Activated CD8-positive, alpha-beta memory T cell treated with anti-CD3 and anti-CD28 coated beads for 4 hours (primary cell): ENCODE results near the gene GHDC.
A peak's percentile ranks its signal among the peaks of the same experiment; 100 is the strongest.
"Not testable (repeated sequence)": the region's sequence is repeated elsewhere in the genome, so short reads cannot be mapped to it uniquely, and the experiment has no call there.

ENCODE experiments used
- DNase-seq, 2 donors: peaks; one replicate each; pipeline ENCODE4 v3.0.0-alpha.2; 2020; ENCODE audit warnings: low read depth in 2 of 2

Gene GHDC, protein sequence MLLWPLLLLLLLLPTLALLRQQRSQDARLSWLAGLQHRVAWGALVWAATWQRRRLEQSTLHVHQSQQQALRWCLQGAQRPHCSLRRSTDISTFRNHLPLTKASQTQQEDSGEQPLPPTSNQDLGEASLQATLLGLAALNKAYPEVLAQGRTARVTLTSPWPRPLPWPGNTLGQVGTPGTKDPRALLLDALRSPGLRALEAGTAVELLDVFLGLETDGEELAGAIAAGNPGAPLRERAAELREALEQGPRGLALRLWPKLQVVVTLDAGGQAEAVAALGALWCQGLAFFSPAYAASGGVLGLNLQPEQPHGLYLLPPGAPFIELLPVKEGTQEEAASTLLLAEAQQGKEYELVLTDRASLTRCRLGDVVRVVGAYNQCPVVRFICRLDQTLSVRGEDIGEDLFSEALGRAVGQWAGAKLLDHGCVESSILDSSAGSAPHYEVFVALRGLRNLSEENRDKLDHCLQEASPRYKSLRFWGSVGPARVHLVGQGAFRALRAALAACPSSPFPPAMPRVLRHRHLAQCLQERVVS

DNA sequence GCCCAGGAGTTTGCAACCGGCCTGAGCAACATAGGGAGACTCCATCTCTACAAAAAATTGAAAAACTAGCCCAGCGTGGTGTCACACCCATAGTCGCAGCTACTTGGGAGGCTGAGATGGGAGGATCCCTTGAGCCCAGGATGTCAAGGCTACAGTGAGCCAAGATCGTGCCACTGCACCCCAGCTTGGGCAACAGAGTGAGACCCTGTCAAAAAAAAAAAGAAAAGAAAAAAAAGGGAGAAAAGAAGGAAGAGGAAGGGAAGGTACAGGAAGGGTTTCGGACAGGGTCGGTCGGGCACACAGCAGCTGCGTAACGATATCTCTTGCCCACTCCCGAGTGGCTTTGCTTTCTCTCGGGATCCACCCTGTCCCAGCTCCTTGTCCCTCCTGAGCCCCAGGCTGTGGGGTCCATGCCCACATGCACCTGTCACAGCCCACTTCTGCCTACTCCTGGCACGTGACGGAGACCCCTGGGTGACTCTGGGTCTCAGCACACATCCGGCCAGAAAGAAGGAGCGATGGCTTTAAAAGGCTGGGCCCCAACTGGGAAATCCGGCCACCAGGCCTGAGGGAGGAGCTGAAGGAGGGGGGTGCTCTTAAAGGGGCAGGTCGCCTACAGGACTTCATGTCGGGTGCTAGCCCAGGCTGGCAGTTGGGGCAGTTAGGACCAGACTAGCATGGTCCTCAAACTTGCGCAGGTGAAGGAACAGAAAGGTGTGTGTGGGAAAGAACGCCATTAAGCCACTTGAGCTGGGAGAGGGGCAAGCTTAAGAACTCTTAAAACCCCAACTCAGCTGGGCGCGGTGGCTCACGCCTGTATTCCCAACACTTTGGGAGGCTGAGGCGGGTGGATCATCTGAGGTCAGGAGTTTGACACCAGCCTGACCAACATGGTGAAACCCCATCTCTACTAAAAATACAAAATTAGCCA is at the start of gene GHDC:
Gene GHDC, minus strand, starts transcription at position 526 of the 931 bp plus-strand sequence. CDS start 913 bp downstream, outside the sequence.
- peak; percentile 64 to 72 for DNase-seq

DNA sequence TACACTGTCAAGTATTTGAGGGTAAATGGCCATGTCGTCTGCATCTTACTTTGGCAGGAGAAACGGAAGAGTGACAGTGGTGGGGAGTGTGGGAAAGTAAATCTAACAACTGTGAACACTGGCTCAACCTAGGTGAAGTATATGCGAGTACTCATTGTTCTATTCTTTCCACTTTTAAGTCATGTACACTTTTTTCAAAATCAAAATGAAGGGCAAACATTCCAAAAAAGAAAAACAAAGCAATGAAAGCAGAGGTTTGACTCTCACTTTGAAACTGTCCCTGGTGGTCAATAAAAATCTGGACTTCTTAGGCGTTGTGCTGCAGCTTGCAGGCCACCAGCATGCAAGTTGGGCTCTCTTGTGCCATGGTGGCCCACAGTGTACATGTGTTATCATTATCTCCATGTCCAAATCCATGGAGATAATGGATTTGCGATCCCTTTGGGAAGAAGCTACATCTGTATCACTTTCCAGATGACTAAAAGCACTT is 49.2 kb upstream of the GHDC start:
- no peak for DNase-seq

DNA sequence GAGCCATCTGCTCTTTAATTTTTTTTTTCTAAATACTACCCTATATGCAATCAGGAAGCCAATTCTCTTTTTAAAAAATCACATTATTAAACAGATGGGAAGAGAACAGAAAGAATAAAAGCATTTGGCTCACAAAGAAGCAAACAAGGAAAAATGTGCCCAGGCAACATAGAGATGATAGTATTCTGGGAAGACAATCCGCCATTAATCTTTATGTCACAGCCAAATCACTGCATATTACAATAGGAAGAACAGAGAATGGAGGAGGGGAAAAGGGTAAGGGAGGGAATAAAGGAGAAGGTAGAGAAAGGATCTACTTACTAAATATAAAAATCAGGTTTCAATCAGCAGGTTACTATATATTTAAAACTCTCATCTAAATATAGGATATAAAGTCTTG is 47.6 kb upstream of the GHDC start:
- DNase-seq = no peak

DNA sequence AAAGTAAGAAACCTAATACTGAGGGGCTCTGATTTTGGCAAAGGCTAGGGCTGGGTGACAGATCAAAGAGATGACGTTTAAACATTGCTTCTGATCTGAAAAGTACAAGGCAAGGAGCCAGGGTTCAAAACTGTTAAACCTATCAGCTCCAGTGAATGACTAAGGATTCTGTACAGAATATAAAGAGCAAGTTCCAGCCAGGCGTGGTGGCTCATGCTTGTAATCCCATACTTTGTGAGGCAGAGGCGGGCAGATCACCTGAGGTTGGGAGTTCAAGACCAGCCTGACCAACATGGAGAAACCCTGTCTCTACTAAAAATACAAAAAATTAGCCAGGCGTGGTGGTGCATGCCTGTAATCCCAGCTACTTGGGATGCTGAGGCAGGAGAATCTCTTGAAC is 46.6 kb upstream of the GHDC start:
- not testable (repeated sequence) for DNase-seq

DNA sequence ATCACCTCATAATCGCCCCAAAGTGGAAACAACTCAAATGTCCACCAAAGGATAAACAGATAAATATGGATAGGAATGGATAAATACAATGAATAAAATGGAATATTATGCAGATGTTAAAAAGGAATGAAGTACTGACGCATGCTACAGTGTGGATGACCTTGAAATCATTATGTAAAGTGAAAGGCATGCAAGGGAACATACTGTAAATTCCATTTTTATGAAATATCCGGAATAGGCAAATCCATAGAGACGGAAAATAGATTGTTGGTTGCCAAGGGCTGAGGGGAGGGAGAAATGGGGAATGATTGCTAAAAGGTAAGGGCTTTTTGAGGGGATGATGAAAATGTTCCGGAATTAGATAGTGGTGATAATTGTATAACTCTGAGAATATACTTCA is 45.9 kb upstream of the GHDC start:
- no peak for DNase-seq

DNA sequence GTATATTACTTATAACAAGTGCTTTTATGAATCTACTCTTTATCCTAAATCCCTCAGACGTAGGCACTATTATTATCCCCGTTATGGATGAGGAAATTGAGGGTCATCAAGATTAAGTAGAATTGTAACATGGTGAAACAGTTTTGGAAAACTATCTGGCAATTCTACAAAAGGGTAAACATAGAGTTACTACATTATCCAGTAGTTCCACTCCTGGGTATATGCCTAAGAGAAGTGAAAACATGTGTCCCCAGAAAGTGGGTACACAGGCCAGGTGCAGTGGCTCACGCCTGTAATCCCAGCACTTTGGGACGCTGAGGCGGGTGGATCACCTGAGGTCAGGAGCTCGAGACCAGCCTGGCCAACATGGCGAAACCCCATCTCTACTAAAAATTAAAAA is 45.3 kb upstream of the GHDC start:
- DNase-seq = not testable (repeated sequence)

DNA sequence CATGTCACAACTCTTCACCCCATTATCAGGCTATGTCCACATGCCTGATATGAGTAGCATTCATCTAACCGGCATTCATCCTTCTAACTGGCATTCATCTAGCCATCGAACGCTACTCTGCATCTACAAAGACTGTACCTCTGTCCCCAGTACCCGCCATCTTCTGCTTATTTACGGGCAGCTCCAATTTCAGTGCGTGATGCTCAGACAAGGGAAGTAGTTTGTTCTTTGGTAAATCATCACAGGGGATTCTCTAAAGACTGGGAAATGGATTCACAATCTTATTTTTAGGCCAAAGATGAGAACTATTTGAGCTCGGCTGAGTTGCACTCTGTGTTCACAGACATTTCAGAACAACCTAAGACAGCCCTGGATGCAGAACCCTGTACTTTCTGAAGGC is 42.5 kb upstream of the GHDC start:
- no peak for DNase-seq

DNA sequence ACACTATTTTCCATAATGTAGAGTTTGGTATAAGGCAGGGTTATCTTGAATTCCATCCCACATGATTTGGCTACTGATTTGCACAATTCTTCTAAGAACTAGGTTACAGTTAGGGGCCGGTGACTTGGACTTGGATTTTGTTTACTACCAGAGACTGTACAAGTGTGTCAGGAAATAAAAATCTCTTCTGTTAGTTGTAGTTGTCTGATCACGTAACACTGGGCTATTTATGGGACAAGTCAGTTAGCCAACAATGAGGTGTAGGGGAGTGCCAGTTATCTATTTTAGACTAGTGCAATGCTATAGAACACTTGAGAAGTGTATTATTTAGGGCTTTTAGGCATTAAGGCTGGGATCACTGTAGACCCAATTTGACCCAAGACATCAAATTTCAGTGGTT is 39.7 kb upstream of the GHDC start:
- DNase-seq = no peak

DNA sequence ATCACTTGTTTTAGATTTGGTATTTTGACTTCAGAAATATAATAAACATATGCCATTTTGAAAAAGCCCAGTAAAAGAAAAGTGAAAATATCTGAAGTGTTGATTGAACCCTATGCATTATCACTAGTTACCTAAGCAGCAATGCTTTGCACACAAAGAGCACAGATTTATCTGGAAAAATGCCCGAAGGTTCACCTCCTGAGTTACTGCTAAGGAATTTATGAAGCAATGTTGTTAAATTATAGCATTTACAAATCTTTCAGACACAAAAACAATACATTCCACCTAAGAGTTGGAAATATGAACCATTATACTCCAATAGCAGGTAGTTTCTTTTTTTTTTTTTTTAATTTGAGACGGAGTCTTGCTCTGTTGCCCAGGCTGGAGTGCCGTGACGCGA is 38.9 kb upstream of the GHDC start:
- no peak for DNase-seq

DNA sequence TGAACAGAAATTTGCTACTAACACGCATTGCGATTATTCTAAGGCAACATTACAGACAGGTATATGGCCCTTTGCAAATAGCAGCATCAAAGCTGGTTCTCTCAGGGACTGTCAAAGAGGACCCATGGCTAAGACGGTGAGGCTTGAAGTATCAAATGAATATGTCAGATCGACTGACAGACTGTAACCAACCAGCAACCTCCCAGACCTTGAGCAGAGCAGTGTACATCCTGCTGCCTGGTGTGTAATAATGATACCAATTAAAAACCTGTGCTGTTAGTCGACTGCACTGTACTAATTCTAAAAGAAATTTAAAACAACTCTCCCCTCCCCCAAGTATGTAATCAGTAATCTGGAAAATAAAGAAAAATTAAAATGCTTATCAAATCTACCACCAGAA is 35.9 kb upstream of the GHDC start:
- no peak for DNase-seq

DNA sequence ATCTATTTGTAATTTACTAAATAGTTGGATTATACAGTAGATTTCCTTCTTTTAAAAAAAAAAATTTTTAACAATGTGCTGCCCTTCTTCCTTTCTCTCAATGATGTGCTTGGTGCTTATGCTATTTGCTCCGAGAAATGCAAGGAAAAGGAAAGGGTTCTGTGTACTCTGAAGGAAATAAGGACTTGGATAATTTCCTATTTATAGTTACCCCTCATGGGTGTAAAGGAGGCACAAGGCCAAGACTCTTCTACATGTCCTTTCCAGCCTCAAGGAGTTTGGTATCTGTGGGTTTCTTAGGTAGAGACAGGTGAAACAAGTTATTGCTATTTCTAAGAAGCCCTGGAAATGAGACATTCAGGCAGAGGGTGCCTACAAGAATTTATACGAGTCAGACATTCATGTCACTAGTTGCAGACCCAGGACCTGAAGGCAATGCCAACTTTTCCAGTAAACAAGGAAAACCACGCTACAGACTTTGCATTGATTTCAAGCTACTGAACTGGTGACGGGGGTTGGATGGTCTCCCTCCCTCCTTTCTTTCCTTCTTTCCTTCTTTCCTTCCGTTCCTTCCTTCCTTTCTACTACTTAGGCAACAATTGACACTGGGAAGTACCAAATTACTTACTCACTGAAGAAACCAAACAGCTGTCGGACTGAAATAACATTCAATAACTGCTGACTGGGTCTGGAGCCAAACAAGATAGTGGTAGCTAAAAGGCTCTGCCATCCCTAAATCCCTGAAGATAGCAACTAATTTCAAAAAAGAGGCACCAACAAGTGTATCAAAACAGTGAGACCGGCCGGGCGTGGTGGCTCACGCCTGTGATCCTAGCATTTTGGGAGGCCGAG is 33.8 kb upstream of the GHDC start:
- DNase-seq = no peak

DNA sequence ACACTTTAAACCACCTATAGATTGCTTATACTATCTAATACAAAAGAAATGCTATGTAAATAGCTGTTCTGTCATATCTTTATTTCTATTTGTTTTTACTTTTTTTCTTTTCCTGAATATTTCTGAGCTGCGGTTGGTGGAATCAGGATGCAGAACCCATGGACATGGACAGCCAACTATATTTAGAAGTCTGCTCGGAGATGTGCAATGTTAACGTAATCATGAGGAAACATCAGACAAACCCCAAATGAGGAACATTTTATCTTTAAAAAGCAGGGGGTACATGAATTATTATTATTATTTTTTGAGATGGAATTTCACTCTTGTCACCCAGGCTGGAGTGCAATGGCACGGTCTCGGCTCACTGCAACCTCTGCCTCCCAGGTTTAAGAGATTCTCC is 31.4 kb upstream of the GHDC start:
- no peak for DNase-seq

DNA sequence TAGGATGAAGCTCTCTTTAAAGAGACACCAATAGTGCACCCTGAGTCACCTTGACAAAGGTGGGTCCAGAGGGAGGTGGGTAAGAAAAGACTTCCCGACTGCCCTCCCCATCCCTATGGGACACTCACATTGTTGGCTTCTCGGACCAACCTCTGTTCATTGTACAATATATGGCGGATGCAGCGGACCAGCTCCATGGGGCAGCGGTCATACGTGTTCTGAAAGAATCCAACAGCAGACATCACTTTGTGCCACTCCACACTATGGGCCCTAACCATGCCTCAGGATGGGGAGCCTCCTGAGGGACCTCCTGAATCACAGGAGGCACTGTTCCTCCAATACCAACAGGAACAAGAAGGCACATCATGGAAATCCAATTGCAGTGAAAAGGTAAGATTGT is 30.4 kb upstream of the GHDC start:
- no peak for DNase-seq

DNA sequence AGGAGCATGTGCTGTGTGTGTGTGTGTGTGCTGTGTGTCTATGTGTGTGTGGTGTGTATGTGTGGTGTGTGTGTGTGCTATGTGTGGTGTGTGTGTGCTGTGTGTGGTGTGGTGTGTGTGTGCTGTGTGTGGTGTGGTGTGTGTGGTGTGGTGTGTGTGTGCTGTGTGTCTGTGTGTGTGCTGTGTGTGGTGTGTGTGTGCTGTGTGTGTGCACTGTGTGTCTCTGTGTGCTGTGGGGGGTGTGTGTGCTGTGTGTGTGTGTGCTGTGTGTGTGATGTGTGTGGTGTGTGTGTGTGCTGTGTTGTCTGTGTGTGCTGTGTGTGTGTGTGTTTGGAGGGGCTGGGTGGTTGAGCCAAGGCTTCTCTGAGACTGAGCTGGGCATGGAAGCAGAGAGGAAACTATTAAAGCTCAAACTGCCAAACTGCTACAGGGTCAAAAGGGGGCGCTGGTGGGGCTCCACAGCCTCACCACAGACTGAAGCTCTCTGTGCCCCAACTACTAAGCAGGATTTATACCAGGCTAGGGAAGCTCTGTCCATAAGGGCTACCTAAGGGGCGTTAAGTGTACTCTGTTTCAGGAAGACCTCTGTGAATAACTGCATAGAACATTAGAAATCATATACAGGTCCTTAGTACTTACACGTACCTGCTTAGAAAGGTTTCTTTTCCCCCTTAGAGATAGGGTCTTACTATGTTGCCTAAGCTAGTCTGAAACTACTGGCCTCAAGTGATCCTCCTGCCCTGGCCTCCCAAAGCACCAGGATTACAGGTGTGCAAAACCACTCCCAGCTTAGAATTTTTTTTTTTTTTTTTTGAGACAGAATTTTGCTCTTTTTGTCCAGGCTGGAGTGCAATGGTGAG is 27.8 kb upstream of the GHDC start:
- DNase-seq = peak; percentile 20 to 23

DNA sequence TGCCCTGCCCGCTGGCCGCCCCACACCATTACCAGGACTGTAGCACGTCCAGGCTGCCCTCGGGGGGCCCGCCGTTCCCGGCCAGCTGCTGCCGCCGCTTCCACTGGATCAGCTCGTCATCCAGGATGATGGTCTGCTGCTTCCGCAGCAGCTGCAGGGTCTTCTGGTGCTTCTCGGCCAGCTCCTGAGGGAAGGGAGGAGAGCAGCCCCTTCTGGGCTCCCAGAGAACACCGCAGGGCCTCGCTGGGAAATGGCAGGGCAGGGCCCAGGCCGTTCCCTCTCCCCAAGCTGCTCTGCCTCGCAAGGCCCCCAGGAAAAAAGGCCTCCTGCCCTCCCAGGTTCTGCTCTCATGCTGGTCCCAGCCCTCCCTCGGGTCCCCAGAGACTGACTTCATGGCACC is 25.0 kb upstream of the GHDC start:
- not testable (repeated sequence) for DNase-seq

DNA sequence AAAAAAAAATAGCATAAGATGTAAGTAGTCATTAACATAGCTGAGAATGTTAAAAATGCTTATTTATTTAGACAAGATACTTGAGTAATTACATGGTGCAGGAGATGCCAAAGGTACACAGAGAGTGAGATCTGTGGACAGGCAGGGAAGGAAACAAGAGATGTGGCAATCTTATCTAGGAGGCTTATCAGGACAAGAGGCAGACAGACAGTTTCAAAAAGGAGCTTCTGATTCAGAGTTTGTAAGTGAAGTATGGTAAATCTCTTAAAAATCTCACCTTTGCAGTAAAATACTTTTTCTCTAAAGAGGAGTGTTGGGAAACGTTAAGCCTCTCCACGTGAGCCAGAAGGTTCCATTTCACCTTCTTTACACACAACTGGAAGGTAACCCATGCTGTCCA is 19.9 kb upstream of the GHDC start:
- no peak for DNase-seq

DNA sequence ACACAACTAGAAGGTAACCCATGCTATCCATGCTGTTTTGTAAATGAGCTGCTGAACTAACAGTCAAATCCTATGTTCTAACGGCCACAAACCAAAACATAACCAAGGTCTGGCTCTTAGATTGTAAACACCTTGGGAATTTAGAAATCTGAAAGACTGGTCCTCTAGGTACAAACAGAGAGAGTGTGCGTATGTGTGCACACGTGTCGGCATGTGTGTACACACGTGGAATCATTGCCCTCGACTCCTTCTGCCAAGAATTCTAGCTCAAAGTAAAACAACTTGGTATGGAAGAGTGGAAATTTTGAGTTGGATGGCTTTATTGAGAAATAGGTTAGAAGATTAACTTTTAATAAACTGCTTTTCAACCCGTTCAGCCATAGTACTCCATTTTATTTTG is 18.1 kb upstream of the GHDC start:
- DNase-seq = no peak

DNA sequence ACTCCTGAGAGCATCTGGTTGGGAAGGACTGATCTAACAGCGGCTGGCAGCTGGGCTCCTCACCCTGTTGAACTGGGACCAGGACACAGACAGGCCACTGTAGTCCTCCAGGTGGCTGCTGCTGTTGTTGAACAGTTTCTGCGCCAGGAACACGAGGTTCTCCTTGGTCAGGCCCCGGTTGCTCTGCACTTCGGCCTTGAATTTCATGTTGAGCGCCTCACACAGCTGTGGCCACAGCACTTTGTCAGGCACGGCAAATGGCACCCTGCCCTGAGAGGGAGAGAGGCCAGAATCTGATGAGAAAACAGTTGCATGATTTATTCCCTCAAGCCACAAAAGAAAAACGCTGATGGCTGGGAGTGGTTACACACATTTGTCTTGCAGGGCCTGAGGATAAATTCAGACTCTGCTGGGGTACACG is 17.6 kb upstream of the GHDC start:
- DNase-seq = not testable (repeated sequence)

DNA sequence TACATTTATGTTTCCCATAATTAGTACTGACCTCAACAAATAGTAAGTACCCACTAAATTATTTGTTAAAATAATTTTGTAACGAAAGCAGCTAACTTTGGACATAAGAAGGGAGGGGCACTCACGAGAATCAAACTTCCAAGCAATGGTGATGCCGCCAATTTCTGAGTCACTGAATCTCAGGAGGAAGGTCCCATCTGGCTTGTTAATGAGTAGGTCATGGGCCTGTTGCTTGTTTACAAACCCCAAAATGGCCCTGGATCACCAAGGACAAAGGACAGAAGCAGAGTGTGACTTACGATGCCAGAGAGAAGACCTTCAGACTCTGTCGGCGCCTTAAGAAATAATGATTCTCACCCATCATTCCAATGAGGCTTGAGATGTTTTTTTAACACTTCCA is 15.8 kb upstream of the GHDC start:
- no peak for DNase-seq

DNA sequence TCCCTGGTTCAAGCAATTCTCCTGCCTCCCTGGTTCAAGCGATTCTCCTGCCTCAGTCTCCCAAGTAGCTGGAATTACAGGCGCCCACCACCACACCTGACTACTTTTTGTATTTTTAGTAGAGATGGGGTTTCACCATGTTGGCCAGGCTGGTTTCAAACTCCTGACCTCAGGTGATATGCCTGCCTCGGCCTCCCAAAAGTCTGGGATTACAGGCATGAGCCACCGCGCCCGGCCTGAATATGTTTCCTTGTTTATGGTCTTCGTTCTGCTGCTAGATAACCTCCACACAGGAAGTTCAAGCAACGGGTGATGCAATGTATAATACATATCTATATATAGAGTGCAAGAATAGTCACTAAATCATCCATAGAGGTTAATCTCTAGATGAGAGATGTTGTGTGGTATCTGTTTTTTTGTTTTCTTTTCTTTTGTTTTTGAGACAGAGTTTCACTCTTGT is 11.9 kb upstream of the GHDC start:
- not testable (repeated sequence) for DNase-seq
